Mammary epithelial cell (primary cell): Measurements from ENCODE around the gene DCDC1.

Source experiments
- CTCF ChIP-seq, 2 donors: IDR thresholded peaks in 1 of 2; conservative IDR thresholded peaks in 1 of 2; 2 replicates each; pipeline ENCODE4 v1.5.1; 2011 to 2012; ENCODE audit warnings: inconsistent platforms in 2 of 2, low read length in 2 of 2, mild to moderate bottlenecking in 2 of 2, control low read depth in 1 of 2, low read depth in 1 of 2; ENCODE audit not compliant: insufficient read depth in 1 of 2; ENCODE audit errors: extremely low read depth in 1 of 2
- EZH2 ChIP-seq: IDR thresholded peaks from 2 replicates; pipeline ENCODE4 v1.6.1; 2012; ENCODE audit warnings: low read length, inconsistent platforms, borderline replicate concordance

GRCh38 chr11:30821438-30821965 is 548.0 kb downstream of the DCDC1 start:
- no peak for TF ChIP-seq CTCF (conservative IDR thresholded peaks at IDR 0.05 in 1 of 2, IDR thresholded peaks at IDR 0.05 in 1 of 2; ENCODE audit: extremely low read depth in 1 of 2, insufficient read depth in 1 of 2, low read depth in 1 of 2, low read length in 2 of 2)
- no peak for TF ChIP-seq EZH2
